ENCODE results near the gene FRMD8.

FRMD8 gene

DNA sequence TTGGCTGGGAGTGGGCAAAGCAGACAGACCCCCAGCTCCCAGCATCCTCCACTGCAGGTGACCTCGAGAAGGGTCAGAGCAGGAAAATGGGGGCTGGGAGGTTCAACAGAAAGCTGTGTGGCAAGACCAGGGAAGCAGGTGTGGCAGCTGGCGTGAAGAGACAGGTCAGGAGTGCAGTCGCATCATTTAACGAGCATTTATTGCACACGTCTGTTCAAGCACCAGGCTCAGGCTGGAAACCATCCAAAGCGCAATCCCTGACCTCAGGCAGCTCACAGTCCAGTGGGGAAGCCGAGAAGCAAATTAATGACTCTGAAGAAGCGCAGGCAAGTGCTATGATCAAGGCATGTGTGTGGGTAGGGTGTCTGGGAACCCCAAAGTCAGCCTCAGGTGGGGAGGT, 11.4 kb upstream of the FRMD8 start:
- no peak for DNase-seq (ENCODE audit: low read depth)

- no peak for DNase-seq (ENCODE audit: low read depth)
Observed at GRCh38 chr11:65376138-65376713, 10.2 kb upstream of the FRMD8 start.

DNA sequence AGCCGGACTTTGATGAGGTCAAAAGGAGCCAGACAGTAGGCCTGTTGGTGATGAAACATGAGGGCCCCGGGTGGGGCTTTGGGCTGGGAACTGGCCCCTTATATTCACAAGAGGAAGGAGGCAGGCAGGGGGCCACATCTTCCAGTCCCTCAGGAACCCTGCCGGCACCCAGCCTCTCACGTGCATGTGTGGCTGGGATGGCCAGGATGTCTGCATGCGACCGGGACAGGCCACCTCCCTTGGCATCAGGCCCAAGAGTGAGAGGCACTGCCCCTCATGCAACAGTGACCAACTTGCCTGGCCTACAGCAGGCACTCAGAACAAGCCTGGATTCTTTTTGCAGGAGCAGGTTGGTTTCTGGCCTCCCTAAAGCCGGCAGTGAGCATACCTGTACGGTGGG, 9.4 kb upstream of the FRMD8 start:
- DNase-seq (ENCODE audit: low read depth): no peak

DNA sequence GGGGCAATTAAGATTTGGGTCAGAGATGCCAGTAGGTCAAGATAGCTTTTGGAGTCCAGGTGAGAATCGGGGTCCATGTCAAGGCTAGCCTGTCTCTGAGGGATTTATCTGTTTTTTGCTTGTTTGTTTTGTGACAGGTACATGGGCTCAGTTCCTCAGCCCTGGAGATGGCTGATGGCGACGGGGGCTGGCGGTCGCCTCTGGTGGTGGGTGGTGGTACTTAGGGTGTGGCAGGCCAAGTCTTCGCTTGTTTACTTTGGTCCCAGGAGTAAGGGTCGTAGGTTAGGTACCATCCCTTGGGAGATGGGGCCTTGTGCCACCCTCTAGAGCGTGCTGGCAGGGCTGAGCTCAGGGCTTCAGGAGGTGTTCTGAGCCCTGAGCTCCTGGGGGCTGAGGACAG, 8.7 kb upstream of the FRMD8 start:
- DNase-seq (ENCODE audit: low read depth): no peak

DNA sequence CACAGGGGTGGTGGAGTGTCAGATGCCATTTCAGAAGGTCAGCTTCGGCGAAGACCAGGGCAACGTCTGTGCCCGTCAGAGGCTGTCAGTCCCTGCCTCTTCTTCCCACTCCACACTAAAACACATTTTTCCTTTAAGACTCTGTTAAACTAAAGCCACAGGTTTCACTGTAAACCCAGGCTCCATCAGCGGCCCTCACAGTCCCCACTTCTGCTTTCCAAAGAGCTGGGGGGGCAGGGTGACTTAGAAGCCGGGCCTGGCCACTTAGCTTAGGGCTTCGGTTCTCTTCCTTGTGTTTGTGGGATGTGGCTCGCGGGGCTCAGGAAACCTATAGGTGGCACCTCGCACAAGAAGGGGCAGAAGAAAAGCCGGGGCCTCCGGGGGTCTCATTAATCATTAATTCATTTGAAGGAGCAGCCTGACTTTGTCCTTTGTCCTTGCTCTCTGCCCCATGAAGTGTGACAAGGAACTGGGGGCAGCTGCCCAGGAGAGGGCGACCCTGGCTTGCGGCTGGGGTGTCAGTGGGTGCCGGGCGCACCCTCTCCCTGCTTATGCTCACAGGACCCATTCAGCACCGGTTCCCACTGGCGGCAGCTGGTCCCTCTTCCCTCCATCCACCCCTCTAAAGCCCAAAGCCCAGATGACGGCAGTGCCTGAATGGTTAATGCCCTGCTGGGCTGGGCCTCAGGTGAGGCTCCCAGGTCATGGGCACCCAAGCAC, 8.1 kb upstream of the FRMD8 start:
- DNase-seq (ENCODE audit: low read depth): no peak

DNA sequence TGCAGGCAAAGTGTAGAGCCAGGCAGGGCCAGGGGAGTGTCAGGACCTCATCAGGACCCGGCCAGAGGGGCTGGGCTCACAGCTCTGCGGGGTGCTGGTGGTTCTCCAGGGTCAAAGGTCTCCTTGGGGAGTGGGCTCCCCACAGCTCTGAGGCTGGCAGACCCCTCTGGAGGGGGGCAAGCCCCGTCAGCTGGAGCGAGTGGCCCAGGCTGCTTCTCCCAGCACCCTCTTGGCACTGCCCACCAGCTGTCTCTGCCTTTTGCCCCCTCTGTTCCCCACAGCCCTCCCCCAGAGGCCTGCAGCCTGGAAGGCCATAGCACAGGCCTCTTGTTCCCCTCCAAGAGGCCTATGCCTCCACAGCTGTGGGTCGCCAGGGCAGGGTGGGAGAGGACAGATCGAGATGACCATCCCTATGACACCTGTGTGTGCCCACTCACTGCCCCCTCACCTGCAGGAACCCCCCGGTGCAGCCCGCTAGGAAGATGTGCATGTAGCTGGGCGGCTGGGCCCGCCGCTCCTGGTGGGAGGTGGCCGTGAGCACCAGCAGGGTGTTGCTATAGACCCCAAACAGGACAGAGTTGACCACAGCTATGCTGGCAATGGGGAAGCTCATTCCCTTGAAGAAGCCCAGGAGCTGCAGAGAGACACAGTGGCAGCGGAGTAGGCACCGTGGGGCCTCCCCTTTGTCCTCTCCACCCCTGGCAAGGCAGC, 7.4 kb upstream of the FRMD8 start:
- no peak for DNase-seq (ENCODE audit: low read depth)

- no peak for DNase-seq (ENCODE audit: low read depth)
Observed at GRCh38 chr11:65379698-65380459, 6.6 kb upstream of the FRMD8 start.

- no peak for DNase-seq (ENCODE audit: low read depth)
Observed at GRCh38 chr11:65380460-65381119, 5.8 kb upstream of the FRMD8 start.

- no peak for DNase-seq (ENCODE audit: low read depth)
Observed at GRCh38 chr11:65381716-65382032, 4.8 kb upstream of the FRMD8 start.

- peak; percentile 91 for DNase-seq (ENCODE audit: low read depth)
Observed at GRCh38 chr11:65382033-65382803, 4.2 kb upstream of the FRMD8 start, which contains the start of gene SLC25A45. TSS of gene SLC25A45 (minus strand) at chr11:65382646. CDS start at chr11:65381951, 695 bp downstream.

- DNase-seq (ENCODE audit: low read depth): no peak
Observed at GRCh38 chr11:65382804-65383368, 3.6 kb upstream of the FRMD8 start.

DNA sequence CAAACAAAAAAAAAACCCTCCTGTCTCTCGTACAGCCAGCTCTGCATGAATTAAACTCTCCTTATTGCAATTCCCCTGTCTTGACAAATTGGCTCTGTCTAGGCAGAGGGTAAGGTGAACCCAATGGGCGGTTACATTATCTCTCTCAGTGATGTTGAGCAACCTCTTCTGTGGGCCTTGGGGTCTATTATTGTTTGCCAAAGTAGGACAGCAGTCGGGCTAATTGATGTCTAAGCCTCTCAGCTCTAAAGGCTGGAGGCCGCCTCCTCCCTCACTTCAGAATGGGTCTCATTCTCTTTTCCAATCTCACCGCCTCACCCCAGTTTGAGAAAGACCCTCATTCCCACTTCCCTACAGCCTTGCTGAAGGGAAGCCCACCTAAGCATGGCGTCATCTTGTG, 2.7 kb upstream of the FRMD8 start:
- DNase-seq (ENCODE audit: low read depth): no peak

DNA sequence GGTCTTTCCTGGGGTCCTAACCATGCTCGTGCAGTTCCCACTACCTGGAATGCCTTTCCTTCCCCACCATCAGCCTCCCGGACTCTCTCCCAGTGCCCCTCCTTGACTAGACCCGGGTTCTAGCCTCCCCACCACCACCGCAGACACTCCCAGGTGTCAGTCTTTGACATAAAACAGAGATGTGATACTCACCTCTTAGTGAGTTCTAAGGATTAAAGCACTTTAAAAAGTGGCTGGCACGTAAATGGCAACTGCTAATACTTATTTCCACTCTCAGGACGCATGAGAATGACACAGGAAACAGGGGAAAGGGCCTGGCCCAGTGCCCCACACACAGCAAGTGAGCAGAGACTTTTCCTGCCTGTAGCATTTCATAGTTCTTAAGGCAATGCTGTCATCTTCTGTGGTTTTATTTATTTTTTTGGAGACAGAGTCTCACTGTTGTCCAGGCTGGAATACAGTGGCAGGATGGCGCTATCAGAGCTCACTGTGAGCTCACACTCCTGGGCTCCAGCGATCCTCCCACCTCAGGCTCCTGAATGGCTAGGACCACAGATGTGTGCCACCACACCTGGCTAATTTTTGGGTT, 2.0 kb upstream of the FRMD8 start:
- no peak for DNase-seq (ENCODE audit: low read depth)

- no peak for DNase-seq (ENCODE audit: low read depth)
Observed at GRCh38 chr11:65388731-65389130, 2.3 kb downstream of the FRMD8 start.

- no peak for DNase-seq (ENCODE audit: low read depth)
Observed at GRCh38 chr11:65389294-65389980, 3.0 kb downstream of the FRMD8 start.

DNA sequence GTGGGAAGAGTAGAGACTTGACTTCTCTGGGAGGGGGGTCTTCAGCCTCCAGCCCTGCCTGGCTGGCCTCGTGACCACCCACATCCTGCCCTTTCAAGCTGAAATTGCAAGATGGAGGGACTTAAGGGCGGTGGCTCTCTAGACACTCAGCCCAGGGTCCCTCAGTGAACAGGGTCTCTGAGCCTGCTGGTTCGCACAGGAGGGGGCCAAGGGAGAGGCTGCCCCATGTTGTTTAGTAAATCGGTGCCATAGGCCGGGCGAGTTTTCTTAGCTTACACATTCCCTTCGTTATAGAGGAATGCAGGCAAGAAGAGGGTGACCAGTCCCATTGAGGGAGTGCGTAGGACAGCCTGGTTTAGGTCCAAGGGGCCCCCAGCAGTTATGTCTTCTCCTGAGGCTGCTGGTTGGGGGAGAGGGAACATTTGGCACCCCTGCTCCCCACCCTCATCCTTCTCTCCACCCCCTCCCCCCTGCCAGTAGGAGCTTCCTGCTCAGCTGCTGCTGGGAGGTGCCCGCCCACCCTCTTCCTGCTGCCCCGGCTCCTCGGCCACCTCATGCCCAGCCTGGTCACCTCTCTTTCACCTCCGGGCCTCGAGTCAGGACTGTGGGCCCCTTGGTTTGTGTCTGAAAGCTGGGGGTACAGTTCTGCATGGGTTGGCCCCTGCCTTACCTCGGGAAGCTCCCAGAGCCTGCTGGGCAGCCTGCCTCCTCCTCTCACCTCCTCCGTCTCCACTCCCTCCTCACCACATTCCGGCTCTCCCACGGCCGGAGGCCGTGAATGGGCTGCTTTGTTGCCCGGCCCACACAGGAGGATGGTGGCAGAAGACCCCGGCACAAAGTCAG, 3.9 kb downstream of the FRMD8 start:
- no peak for DNase-seq (ENCODE audit: low read depth)

GRCh38 chr11:65390996-65391395, 4.6 kb downstream of the FRMD8 start:
- DNase-seq (ENCODE audit: low read depth): no peak

- no peak for DNase-seq (ENCODE audit: low read depth)
Observed at GRCh38 chr11:65392186-65392829, 5.9 kb downstream of the FRMD8 start.

- DNase-seq (ENCODE audit: low read depth): no peak
Observed at GRCh38 chr11:65392899-65393298, 6.5 kb downstream of the FRMD8 start.

Measured in activated T-helper 1 cell treated with Interleukin-2 at 50 U/mL for 16 hours (primary cell).